HG03039 (cell line): ENCODE measurements around the gene G6PD.
"Not testable (repeated sequence)": the region's sequence is repeated elsewhere in the genome, so short reads cannot be mapped to it uniquely, and the experiment has no call there.

ENCODE experiments used
- ATAC-seq: cut with Tn5 transposase; IDR thresholded peaks from one replicate; pipeline ENCODE4 v1.9.1; 2021; ENCODE audit warnings: mild to moderate bottlenecking, moderate library complexity; ENCODE audit not compliant: unreplicated experiment

G6PD gene

DNA sequence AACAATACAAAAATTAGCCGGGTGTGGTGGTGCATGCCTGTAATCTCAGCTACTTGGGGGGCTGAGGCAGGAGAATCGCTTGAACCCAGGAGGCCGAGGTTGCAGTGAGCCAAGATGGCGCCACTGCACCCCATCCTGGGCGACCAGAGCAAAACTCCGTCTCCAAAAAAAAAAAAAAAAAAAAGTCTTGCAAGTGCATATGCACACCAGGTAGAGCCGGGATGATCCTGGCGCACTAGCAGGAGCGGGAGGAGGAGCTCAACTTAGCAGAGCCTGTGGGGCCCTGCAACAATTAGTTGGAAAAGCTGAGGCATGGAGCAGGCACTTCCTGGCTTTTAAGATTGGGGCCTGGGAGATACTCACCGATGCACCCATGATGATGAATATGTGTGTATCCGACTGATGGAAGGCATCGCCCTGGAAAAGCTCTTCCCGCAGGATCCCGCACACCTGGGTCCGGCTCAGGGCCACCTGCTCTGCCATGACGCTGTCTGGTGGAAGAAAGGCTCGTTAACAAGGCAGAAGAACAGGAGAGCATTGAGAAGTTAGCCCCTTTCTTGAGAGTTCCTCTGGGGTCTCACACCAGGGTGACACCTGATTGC, 872 bp downstream of the G6PD start:
- no peak for ATAC-seq

DNA sequence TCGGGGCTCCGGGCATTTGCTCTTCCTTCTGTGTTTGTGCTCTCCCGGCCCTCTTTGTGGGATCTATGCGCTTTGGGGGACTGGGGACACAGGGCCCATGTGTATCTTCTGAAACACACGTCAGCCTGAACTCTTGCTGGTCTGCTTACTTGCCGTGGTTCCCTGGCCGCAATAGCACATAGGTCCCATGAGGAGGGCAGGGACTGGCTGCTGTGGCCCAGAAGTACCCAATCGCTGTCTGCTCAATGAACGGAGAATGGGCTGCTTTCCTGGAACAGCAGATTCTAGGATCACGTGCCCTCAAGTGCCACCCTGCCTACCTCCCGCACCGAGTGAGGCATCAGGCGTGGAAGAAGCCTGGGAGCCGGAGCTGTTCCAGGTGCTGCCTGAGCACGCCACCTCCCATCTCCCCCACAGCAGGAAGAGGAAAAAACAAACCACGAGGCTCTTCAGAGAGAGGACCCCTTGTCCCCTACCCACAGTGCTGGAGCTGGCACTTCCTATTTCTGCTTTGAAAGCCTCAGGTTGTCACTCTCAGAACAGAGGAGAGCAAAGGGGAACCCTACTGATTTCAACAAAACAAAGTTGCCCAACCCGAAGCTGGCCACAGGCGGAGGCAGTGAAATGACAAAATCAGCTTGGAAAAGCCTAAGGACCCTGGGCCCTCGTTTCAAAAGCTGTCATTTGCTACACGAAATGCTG, 3.8 kb downstream of the G6PD start:
- ATAC-seq, result no peak

DNA sequence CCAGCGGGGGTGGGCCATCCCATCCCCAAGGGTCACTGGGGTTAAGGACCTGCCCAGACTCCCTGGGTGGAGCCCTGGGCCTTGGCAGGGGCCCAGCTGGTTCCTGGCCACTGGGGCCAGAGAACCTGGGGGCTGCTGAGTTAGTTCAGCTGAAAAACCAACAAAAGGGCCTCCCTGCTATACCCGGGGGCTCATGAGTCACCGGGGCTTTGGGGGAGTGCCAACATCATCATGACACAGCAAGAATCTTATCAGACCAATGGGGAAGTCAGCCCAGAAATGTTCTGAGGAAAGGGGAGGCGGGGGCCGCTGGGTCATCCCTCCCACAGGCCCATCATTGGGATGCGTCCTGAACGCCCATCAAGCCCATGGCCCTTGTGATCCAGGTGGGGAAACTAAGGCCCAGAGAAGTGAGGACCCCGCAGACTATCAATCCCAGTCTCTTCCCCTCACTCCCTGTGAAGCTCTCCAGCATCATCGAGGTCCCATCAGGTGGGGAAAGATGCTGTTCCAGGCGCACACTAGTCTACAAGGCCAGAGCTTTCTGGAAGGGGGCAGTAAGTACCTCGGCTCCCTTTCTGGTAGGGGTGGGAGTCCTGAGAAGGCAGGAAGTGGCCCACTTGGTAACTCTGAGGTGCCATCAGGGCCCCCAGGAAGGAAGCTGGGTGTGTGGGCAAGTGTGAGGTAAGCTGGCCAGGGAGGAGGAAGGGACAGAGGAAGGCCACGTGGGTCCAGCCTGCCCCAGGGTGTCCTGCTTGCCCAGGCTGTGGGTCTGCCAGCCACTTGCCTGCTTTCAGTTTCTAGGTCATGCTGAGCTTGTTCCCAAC, 4.5 kb downstream of the G6PD start:
- no peak for ATAC-seq

DNA sequence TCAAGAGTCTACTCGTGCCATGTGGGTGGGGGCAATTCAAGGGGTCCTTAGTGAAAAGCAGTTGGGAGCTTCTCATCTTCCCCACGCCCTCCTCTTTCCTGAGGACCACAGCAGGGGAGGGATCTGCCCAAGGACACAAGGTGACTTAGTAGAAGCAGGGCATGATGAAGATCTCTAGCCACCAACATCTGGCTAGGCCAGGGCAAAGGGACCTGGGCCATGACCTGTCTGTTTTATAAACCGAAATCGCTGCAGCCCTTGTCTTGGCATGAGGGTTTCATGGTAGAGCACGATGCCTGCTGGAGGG, 5.1 kb downstream of the G6PD start:
- no peak for ATAC-seq

DNA sequence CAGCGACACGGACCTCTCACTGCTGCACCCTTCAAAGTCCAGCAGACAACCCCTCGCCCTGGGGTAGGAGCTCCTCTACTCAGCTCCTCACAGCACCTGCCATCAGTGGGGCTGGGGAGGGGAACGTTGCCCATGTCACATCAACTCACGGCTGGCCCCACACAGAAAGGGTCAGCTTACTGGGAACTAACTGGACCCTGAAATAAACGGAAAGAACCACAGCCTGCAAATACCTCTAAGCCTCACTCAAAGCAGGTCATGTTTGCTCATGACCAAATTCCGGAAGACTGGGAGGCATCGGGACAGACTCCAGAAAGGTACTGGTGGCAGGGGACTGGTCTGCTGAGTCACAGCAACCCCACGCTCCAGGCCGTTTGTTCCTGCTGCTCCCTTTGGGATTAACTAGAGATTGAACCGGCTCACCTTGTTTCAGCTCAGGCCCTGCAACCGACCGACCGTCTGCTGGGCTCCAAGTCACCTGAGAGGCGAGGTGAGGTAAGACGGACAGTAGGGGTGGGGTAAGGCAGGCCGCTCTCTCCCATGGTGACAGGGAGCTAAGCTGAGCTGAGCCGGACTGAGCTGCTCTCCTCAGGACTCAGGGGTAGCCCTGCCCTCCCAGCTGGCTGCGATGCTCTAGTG, 5.6 kb downstream of the G6PD start:
- no peak for ATAC-seq

DNA sequence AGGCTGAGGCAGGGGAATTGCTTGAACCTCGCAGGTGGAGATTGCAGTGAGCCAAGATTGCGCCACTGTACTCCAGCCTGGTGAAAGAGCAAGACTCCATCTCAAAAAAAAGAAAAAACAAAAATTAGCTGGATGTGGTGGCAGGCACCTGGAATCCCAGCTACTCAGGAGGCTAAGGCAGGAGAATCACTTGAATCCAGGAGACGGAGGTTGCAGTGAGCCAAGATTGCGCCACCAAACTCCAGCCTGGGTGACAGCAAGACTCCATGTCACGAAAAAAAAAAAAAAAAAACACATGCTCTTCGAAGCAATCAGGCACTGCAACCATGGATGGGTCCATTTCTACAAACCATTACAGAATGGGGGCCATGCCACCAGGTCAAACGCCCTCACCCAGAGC, 6.3 kb downstream of the G6PD start:
- ATAC-seq, result not testable (repeated sequence)

DNA sequence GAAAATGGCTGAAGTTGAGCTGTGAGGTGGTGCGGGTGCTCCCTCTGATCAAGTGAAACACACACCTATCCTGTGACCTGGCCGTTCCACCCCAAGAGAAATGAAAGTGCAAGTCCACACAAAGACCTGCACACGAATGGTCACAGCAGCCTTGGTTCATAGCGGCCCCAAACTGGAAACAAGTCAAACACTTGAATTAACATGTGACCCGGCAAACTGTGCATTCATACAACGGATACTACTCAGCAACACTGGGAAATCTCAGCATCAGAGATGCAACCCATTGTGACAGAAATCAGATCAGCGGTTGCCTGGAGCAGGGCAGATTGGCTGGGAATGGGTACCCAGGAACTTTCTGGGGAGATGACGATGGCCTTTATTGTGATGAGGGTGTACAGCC, 7.6 kb downstream of the G6PD start:
- no peak for ATAC-seq

DNA sequence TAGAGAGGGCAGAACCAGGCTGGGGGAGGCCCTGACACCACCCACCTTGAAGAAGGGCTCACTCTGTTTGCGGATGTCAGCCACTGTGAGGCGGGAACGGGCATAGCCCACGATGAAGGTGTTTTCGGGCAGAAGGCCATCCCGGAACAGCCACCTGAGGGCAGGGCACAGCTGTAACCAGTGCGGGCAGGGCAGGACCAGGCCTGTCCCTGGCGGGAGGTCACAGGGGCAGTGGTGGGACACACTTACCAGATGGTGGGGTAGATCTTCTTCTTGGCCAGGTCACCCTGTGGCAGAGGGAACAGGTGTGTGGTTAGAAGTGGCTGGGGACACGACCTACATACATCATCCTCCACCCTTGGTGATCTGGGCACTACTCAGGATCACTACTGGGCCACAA, 10.8 kb downstream of the G6PD start:
- no peak for ATAC-seq

DNA sequence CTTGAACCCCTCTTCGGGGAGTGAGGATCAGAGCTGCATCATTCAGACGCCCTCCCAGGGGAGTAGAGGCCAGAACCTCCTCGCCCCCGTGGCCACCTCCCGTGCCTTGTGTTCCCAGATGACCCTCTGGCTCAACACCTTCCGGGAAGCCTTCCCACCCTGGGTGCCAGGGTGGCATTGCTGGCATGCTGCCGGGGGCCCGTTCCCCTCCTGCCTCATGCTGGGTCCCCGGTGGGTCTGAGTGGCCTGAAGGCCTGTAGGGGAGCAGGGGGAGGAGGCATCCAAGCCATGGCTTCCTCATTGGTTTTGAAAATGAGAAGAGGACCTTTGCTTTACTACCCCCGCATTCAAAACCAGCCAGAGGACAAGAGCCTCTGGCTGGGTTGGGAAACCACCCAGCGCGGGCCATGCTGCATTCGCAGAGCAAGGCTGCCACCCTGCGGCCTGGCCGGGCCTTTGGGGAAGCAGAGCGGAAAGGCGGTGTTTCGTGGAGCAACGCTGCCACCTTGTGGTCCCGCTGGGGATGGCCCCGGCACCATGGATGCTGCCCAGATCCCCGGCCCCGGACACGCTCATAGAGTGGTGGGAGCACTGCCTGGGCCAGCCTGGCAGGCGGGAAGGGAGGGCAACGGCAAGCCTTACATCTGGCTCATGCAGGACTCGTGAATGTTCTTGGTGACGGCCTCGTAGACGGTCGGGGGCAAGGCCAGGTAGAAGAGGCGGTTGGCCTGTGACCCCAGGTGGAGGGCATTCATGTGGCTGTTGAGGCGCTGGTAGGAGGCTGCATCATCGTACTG, 11.9 kb downstream of the G6PD start:
- peak; percentile 64 for ATAC-seq

DNA sequence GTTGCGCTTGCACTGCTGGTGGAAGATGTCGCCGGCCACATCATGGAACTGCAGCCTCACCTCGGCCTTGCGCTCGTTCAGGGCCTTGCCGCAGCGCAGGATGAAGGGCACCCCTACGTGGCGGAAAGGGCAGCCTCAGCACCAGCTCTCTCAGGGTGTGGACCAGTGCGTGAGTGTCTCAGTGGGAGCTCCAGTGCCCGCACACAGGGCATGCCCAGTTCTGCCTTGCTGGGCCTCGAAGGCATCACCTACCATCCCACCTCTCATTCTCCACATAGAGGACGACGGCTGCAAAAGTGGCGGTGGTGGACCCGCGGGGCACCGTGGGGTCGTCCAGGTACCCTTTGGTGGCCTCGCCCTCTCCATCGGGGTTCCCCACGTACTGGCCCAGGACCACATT, 14.0 kb downstream of the G6PD start:
- no peak for ATAC-seq

DNA sequence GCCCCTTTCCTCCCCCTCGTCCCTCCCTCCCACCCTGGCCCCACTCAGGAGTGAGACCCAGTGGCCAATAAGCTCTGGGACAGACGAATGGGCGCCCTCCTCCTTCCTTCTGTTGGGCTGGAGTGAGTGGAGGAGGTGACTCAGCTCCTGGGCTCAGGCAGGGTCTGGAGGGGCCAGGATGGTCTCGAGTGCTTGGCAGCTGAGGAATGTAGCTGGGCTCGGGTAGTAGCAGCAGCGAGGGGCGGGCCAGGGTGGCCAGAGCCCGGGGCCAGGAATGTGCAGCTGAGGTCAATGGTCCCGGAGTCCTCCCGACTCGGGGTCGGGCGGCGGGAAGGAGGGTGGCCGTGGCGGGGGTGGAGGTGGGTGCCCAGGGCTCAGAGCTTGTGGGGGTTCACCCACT, 15.0 kb downstream of the G6PD start:
- ATAC-seq, result no peak

DNA sequence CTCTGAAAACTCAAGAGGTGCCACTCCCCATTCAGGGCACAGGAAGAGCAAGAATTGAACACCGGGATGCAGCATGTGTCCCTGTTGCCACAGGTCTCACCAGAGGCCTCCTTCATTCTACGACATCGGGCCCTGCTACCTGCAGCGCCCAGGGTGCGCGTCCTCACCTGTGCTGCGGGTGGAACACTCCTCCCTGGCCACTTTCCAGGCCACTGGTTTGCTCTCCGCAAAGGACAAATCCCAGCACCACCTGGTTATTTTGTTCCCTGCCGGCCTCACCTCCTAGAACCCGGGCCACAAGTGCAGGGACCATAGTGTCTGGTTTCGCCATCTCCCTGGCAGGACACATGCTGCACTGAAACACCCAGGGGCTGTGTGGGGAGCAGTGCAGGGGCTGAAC, 16.4 kb downstream of the G6PD start:
- ATAC-seq, result no peak

DNA sequence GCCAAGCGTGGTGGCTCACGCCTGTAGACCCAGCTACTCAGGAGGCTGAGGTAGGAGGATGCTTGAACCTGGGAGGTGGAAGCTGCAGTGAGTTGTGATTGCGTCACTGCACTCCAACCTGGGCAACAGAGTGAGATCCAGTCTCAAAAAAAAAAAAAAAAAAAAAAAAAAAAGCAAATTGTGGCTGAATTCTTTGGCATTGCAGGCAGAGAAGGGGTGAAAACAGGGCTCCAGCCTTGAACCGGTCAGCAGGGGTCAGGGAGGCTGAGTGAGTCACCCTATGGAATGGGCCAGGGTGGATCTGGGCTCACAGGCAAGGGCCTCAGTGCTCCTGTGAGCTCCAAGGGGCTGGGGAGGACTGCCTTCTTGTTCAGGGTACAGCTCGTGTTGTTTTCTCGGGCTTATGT, 17.4 kb downstream of the G6PD start:
- no peak for ATAC-seq

DNA sequence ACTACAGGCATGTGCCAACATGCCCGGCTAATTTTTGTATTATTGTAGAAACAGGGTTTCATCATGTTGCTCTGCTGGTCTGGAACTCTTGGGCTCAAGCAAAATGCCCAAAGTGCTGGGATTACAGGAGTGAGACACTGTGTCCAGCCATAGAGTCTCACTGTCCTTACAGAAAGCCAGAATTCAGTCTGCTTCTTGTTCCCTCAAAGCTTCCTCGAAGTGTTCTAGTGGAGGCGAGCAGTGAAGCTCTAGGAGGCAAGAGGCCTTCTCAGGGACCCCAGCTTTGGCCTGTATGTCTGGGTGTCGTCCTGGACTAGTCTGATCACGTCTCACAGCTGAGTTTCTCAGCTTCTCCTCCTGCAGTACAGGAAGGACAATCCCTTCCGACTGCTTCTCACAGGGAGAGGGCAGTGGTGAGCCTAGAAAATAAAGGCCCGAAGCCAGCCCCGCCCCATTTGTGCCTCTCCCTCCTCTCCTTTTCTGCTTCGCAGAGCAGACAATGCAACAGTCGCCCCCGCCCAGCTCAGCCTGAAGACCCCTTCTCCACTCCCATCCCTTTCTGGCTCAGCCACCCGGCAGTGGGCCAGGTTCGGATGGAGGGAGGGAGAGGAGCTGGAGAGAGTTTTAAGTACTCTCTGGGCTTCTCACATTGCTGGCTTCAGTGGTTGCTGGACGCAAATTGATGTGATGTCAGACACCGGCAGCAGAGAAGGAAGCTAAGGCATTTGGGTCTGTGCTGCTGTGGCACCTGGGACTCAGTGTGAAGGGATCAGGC, 19.6 kb downstream of the G6PD start:
- ATAC-seq, result no peak

DNA sequence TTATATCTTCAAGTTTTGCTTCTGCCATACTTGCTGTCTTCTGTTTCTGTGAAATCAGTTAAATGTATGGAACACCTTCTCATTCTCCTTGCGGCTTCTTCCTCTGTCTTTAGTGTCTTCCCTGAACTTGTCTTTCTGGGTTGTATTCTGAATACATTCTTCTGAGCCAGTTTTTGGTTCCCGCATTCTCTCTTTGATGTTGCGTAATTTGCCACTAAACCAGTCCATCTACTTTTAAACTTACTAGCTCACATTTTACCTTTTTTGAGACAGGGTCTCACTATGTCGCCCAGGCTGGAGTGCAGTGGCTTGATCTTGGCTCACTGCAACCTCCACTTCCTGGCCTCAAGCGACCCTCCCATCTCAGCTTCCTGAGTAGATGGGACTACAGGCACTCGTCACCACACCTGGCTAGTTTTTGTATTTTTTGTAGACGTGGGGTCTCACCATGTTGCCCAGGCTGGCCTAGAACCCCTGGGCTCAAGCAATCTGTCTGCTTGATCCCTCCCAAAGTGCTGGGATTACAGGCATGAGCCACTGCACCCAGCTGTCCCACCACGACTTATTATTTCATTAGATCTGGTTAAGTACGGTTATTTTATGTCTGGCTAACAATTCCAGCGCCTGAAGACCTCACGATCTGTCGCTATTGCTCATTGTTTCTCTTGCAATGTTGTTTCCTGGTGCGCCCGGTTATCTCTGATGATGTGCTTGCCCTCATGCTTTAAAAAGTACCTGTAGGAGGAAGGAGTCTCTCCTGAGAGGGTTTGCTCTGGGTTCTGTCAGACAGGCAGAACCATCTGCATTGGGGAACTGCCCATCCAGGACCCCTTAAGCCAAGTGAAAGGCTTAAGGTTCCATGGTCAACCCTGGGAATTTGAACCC, 20.8 kb downstream of the G6PD start:
- no peak for ATAC-seq

DNA sequence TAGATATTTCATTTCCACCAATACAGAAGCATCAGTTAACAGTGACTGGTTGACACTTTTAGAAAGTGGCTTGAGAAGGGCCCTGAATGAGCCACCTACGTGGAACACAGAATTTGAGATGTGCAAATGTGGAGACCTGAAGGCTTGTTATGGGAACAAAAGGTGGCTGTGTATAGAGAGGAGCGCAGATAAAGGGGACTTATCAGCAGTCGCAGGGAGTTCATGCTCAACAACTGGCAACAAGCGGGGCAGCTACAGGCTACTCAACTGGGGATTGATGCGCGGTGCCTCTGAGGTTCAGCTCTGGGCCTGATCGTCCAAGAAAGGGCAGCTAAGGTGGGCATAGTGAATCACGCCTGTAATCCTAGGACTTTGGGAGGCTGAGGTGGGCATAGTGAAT, 27.3 kb downstream of the G6PD start:
- ATAC-seq, result no peak

DNA sequence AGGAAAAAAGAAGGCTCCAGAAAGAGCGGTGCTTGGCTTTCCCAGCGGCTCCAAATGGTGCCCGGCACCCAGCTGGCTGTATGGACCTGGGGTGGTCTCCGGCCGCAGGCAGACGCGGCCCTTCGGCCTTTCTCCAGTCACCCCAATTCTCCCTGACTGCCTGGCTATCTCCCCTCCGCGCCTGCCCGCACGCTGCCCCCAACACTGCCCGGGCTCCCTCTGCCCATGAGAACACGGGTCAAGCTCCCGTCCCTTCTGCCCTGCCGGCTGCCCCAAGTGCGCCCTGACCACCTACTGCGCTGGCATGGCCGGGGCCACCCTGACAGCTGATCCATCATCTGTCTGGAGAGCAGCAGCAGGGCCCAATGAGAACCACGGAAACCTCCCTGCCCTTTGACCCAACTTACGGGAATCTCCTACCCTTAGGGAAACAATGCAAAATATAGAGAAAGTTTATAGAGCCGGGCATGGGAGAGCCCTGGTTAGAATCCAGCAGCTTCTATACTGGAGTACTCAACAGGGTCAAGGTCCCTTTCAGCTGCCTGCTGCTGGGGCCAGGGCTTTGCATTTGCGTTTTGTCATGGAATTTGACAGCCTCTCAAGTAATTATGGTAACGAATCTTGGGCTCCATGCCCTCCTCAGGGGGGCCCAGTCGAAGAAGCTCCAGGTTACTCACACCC, 29.4 kb downstream of the G6PD start:
- no peak for ATAC-seq

DNA sequence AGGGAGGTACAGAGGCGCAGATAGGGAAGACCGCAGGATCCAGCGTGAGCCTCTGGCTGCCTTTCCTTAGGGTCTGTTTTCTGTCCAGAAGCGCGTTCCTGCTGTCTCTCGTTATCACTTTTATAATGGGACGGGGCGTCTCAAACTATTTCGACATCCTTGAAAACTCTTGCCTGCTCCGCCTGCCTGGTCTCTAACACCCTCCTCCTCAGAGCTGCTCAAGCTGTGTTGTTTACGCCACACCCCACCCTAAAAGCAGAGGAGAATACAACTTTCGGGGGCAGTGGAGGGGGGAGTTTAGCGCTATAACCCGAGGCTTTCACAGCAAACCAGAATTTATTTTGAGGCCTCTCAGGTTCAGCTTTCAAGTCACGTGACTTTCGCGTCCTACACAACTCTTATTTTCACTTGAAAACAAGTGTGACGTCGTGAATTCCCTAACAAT, 30.0 kb downstream of the G6PD start:
- no peak for ATAC-seq
